BJ (cell line): Measurements from ENCODE around the gene TUBB4B. TPM values are rescaled to one million over a fixed set of nuclear protein-coding genes. Genes with fewer than 3 reads are reported as not detected.

ENCODE experiments used
- CTCF ChIA-PET: fragments of 350-600 bp; formaldehyde crosslinking; extraction: SDS; loops from one replicate; lab custom pipeline; 2021; ENCODE audit warnings: antibody characterized with exemption, inconsistent platforms; lab: Yijun Ruan, JAX
- POLR2A ChIA-PET: fragments of 300-600 bp; sonication (Branson Sonifier 250); formaldehyde crosslinking; extraction: SDS; loops from one replicate; lab custom pipeline; 2021; ENCODE audit warnings: antibody characterized with exemption; lab: Charles Lee
- DNase-seq: peaks from one replicate; pipeline ENCODE4 v3.0.0-alpha.2; 2011; ENCODE audit warnings: low read depth
- H3K27me3 ChIP-seq: 2 replicates; pipeline ENCODE4 v1.6.0; 2011; ENCODE audit warnings: low read length; ENCODE audit not compliant: control insufficient read depth, insufficient read depth
- H3K36me3 ChIP-seq: 2 replicates; pipeline ENCODE4 v1.5.1; 2011; ENCODE audit warnings: low read length; ENCODE audit not compliant: control insufficient read depth, insufficient read depth
- H3K4me3 ChIP-seq: 2 replicates; pipeline ENCODE4 v1.5.1; 2011; ENCODE audit warnings: low read depth, mild to moderate bottlenecking, control low read depth, low read length
- CTCF ChIP-seq: IDR thresholded peaks from 2 replicates; pipeline ENCODE4 v1.5.1; 2011; ENCODE audit warnings: low read depth, mild to moderate bottlenecking, control low read depth, inconsistent platforms, low read length, moderate library complexity; ENCODE audit not compliant: insufficient read depth
- polyA plus RNA-seq: library from polyadenylated mRNA; depleted of rRNA; stranded (reverse); fragments of >200 nt; gene quantifications from 2 replicates; pipeline ENCODE4 v1.2.3, GENCODE V29; 2011

Gene TUBB4B
- polyA plus RNA-seq, 1 experiment: 385 TPM

GRCh38 chr9:137265496-137266161 lies 24.5 kb downstream of the TUBB4B start:
- DNase-seq: no peak
- TF ChIP-seq CTCF: no peak
- POLR2A ChIA-PET: no interaction called here
- peaks cover 24% of the 10 kb centered on the region for H3K36me3 ChIP-seq
- H3K4me3 ChIP-seq: no peak overlapping the region
- CTCF ChIA-PET: interaction anchor here (0.6 to 3.1 kb wide), 2 partner anchors 29 to 140 kb away, joined by 3 to 9 read pairs; no protein-coding TSS in a partner anchor
- no peaks in the 10 kb centered on the region for H3K27me3 ChIP-seq

GRCh38 chr9:137266162-137266527 lies 25.1 kb downstream of the TUBB4B start:
- CTCF ChIA-PET: interaction anchor here (3.1 kb wide), 1 partner anchor 29 kb away, joined by 9 read pairs; no protein-coding TSS in a partner anchor
- POLR2A ChIA-PET: no interaction called here
- peaks cover 28% of the 10 kb centered on the region for H3K36me3 ChIP-seq

GRCh38 chr9:137266585-137267453 lies 25.7 kb downstream of the TUBB4B start:
- no peak for DNase-seq
- CTCF ChIA-PET: interaction anchor here (1.0 to 3.1 kb wide), 2 partner anchors 30 to 42 kb away, joined by 3 to 9 read pairs; partner anchors contain the start of gene CYSRT1
- Histone ChIP-seq H3K36me3 (peaks cover 28% of the 10 kb centered on the region), H3K27me3 (no peaks in the 10 kb centered on the region), H3K4me3 (no peak overlapping the region)
- POLR2A ChIA-PET: no interaction called here
- no peak for TF ChIP-seq CTCF

More at GRCh38 chr9:137266162-137266527, 25.1 kb downstream of the TUBB4B start:
- Histone ChIP-seq H3K27me3 (no peaks in the 10 kb centered on the region), H3K4me3 (no peak overlapping the region)
- TF ChIP-seq CTCF: no peak
- DNase-seq: no peak

- H3K36me3 ChIP-seq: peaks cover 32% of the 10 kb centered on the region
- ChIA-PET POLR2A (no interaction called here), CTCF (interaction anchor here (1.0 kb wide), 2 partner anchors 9 to 43 kb away, joined by 3 to 5 read pairs; partner anchors contain the start of gene CYSRT1)
- no peaks in the 10 kb centered on the region for H3K27me3 ChIP-seq
- no peak overlapping the region for H3K4me3 ChIP-seq
- no peak for TF ChIP-seq CTCF
- no peak for DNase-seq
These were observed 26.9 kb downstream of the TUBB4B start for GRCh38 chr9:137267933-137268355.
